Activated naive CD8-positive, alpha-beta T cell treated with anti-CD3 and anti-CD28 coated beads, Interleukin-2, amount 10 ng/mL, durations not matched to agents 7 days and 5 days (primary cell): Measurements from ENCODE around the gene PRKD1. TPM values are rescaled to one million over a fixed set of nuclear protein-coding genes. Genes with fewer than 3 reads are reported as not detected.

ENCODE experiments used
- ATAC-seq: fragments of 150-1000 bp; cut with Tn5 transposase; one replicate; pipeline ENCODE4 v1.10.0; 2021; ENCODE audit warnings: low read depth, moderate library complexity
- POLR2A ChIA-PET: fragments of 350-600 bp; sonication (Branson Sonifier 250); formaldehyde crosslinking; loops from one replicate; lab custom pipeline; 2021; ENCODE audit warnings: antibody characterized with exemption; lab: Charles Lee
- DNase-seq: peaks from one replicate; pipeline ENCODE4 v3.0.0; 2021
- H3K27ac Mint-ChIP-seq: one replicate; pipeline ENCODE4 v1.8.0; 2022; ENCODE audit warnings: mild to moderate bottlenecking, mixed read lengths
- H3K27me3 Mint-ChIP-seq: one replicate; pipeline ENCODE4 v1.8.0; 2022; ENCODE audit warnings: mild to moderate bottlenecking, moderate library complexity, mixed read lengths
- H3K36me3 Mint-ChIP-seq: one replicate; pipeline ENCODE4 v1.8.0; 2021; ENCODE audit warnings: mild to moderate bottlenecking, mixed read lengths
- H3K4me1 Mint-ChIP-seq: one replicate; pipeline ENCODE4 v1.8.0; 2021; ENCODE audit warnings: mixed read lengths
- H3K4me3 Mint-ChIP-seq: one replicate; pipeline ENCODE4 v1.8.0; 2022; ENCODE audit warnings: mild to moderate bottlenecking, moderate library complexity, mixed read lengths
- H3K9me3 Mint-ChIP-seq: one replicate; pipeline ENCODE4 v1.8.0; 2021; ENCODE audit warnings: mixed read lengths
- total RNA-seq, 2 experiments: library from RNA; stranded (reverse); gene quantifications; one replicate each; pipeline ENCODE4 v1.2.3, GENCODE V29; 2021

Gene PRKD1
- total RNA-seq, 2 experiments from 2014 or later, result not detected

GRCh38 chr14:29527286-29527685 is 400.4 kb downstream of the PRKD1 start:
- ATAC-seq, result no peak
- Mint-ChIP-seq H3K4me3 (no peak overlapping the region), H3K27me3 (no peaks in the 10 kb centered on the region), H3K4me1 (no peaks in the 10 kb centered on the region), H3K36me3 (no peaks in the 10 kb centered on the region), H3K9me3 (peaks cover 2% of the 10 kb centered on the region), H3K27ac (no peak overlapping the region)
- DNase-seq, result no peak
- POLR2A ChIA-PET, result no interaction called here
